ENCODE data around the gene FSHR.

Gene FSHR, protein sequence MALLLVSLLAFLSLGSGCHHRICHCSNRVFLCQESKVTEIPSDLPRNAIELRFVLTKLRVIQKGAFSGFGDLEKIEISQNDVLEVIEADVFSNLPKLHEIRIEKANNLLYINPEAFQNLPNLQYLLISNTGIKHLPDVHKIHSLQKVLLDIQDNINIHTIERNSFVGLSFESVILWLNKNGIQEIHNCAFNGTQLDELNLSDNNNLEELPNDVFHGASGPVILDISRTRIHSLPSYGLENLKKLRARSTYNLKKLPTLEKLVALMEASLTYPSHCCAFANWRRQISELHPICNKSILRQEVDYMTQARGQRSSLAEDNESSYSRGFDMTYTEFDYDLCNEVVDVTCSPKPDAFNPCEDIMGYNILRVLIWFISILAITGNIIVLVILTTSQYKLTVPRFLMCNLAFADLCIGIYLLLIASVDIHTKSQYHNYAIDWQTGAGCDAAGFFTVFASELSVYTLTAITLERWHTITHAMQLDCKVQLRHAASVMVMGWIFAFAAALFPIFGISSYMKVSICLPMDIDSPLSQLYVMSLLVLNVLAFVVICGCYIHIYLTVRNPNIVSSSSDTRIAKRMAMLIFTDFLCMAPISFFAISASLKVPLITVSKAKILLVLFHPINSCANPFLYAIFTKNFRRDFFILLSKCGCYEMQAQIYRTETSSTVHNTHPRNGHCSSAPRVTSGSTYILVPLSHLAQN

DNA sequence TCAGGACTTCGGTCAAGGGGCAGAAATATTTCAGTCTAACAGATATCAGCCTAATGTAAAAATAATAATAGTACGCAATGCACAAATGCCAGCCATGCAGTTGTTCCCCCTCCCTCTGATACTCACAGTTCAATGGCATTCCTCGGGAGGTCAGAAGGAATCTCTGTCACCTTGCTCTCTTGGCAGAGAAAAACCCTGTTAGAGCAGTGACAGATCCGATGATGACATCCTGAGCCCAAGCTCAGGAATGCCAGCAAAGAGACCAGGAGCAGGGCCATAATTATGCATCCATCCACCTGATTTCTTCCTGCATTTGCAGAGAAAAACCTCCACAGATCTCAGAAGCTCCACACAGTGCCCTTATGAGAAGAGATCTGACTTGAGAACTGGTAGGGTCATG lies at the start of gene FSHR:
Gene FSHR, minus strand, starts transcription at position 376 of the 400 bp plus-strand sequence. Its CDS starts 98 bp downstream, at position 278.
- DNase-seq (ENCODE audit: low read depth, low spot score), result no peak

DNA sequence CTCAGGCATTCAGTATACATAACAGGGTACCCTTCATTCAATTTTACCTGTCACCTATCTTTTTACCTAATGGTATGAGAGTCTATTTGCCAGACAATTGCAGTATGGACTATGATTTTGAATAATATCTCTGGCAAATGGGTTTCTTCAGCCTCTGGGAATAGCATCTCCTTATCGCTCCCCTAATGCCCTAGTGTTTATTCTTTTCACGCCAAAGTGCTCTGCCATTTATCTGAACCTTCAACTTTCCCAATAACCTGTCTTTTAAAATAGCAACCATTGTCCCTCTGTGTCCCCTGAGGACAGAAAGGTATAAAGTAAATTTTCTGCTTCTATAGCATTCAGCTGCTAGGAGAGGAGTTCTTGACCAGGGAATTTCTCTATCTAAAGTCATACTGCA lies 45.0 kb upstream of the FSHR start:
- no peak for DNase-seq (ENCODE audit: low read depth, low spot score)

DNA sequence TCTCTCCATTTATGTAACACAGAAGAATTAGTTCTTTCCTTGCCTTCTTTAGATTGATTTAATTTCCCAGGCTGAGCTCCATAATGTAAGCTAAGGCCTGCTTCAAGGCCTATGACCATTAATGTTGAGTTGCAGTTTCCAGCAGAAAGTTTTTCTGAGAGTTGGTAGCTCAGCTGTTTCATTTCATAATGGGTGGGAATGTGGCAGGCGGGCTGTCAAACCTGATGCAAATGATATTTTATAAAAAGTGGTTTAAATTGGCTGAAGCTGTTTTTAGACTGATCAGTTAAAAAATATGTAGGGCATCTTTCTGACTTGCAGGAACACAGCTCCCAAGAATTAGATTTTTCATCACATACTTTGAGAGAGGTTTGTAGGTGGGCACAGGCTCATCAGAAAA lies 40.4 kb upstream of the FSHR start:
- DNase-seq (ENCODE audit: low read depth, low spot score), result no peak

DNA sequence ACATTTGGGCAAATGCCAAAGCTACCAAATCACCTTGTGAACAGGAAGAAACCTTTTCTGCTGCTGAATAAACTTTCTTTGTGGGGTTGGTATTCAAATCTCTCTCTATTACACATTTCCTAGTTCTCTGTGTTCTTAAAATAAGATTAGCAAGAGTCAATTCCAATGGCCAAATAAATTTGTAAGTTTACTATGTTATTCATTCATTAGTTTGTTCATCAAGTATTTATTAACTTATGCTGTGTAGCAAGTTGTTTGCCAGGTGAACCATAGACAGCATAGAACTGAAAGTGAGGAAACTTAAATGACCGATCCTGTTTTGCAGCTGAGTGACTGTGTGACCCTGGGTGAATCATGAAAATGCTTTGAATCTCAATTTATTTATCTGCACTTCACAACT lies 37.7 kb upstream of the FSHR start:
- no peak for DNase-seq (ENCODE audit: low read depth, low spot score)

DNA sequence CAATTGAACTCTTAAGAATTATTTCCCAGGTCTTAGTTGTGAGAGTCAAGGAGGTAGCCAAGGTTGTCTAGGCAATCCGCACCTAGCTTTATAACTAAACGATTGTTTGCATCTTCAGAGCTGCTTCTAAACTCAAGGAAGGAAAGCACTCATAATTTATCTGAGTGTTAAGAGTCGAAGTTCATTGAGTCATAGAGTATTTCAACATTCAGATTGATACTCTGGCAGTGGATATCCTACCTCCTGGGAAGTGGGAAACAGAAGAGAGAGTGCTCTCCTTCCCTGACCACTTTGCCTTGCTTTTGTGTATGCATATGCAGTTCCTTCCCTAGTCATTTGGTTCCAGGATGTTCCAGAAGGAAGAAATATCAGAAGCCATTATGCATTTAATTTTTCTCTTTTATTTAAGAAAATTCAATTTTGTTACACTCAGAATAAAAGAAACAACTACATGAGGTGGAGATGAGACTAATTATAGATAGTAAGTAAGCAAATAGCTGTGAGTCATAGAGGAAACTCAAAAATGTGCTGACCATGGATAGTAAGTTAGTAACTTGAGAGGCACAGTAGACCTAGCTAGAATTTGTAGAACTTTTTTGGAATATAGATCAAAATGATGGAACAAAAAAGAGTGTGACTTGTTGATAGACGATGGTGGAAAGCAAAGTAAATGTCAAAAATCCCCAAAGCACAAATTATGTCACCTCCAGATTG lies 35.4 kb upstream of the FSHR start:
- DNase-seq (ENCODE audit: low read depth, low spot score), result no peak

DNA sequence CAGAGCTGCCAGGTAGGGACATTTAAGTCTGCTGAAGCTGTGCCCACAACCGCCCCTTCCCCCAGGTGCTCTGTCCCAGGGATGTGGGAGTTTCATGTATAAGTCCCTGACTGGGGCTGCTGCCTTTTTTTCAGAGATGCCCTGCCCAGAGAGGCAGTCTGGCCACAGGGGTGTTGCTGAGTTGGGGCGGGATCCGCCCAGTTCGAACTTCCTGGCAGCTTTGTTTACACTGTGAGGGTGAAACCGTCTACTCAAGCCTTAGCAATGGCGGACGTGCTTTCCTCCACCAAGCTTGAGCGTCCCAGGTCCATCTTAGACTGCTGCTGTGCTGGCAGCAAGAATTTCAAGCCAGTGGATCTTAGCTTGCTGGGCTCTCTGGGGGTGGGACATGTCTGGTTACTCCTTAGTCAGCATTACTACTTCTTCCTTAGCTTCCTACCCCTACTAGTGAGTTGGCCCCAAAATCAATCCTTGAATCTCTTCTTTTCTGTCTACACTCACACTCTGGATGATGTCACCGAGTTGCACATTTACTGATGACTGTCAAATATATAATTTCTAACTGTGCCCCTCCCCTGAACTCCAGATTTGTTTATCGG lies 31.8 kb upstream of the FSHR start:
- DNase-seq (ENCODE audit: low read depth, low spot score), result no peak

DNA sequence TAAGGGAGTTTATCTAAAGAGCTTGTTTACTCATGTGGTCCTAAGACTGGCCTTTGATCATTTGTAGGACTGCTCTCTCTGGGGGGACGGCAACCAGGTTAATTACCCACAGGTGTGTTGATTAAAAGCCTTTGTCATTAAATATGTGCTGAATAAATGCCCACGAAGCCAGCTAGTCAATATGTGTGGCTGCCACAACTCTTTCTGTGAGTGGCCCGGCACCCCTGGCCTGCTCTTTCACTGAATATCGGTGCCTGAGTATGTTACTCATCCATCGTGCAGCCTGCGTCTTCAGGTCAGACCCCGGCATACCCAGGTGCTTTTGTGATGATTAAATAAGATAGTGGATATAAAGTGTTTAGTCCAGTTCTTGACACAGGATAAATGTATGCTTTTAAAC lies 24.3 kb upstream of the FSHR start:
- DNase-seq (ENCODE audit: low read depth, low spot score), result no peak

DNA sequence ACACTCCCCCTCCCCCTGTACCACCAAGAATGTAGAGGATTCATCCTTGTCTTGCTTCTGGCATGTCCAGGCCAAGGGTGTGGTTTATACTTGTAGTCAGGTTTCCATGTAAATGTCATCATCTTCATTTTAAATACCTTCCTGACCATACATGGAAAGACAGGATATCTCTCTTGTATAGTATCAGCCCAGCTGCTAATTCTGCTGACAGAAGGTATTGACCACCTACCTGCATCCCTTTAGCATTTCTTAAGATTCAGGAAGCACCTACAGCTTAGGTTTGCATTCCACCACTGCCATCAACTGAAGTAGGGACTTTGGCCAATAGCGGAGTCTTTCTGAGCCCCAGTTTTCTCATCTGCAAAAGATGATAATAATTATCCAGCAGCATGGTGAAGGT lies 22.9 kb upstream of the FSHR start:
- no peak for DNase-seq (ENCODE audit: low read depth, low spot score)

DNA sequence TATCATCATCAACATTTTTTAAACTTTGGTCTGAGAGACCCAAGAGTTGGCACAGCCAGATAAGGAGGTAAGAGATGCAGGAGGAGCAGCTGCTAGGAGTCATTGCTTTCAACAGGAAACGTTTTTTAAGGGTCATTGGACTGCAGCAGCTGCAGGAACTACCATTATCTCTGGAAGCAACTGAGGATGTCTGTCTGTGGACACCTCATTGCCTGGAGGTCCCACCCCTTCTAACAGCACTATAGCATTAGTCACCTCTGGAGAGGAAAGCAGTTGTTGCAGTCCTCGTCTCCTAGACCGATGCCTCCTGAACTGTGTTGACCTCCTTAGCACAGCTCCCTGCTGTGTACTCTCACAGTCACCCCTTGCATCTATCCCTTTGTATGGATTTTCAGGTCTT lies 21.5 kb upstream of the FSHR start:
- DNase-seq (ENCODE audit: low read depth, low spot score), result no peak

DNA sequence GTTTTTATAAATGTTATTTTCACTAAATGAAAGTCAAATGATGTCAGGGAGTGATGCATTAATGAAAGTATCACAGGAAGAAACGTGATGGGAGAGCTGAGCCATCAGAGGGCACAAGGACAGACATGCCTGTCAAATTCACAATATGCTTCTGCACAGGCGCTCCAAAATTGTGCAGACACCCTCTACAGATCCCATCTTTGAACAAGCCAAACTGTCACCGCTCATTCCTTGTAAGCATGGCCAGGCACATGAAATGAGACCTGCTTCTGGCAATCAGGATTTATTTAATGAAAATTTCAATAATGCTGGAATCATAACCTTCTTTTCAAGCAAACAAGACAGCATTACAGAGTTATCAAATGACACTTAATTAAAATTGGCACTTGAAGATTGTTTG lies 20.4 kb upstream of the FSHR start:
- DNase-seq (ENCODE audit: low read depth, low spot score), result no peak

DNA sequence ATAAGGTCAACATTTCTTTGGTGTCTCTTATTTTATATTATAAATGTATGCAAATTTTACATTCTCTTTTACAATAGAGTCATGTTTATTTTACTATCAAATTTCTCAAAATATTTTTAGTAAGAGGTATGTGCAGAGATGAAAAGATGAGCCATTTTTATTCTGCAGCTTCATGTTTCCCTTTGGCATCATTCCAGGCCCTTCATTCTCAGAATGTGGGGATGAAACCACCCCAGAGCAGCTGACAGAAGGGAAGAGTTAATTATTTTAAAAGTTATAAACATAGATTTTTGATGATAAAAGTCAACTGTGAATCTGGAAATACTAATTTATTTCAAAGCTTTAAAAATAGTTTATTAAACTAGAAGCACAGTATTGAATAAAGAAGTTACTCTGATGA lies 12.8 kb upstream of the FSHR start:
- no peak for DNase-seq (ENCODE audit: low read depth, low spot score)

DNA sequence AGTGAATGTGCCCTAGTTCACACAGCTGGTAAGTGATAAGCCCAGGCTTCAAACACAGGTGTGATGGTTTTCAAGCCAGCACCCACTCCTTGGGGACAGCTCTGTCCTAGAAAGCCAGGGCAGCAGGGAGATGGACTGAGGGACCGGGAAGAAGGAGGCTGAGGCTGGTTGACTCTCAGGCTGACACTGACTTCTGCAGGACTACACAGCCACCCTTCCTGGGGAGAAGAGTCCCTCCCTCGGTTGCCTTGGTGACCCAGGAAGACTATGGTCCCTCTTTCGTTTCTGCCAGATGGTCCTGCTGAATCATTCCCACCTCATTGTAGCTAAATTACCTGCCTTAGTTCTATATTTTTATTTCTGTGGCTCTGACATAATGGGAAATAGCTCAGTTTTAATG lies 11.3 kb upstream of the FSHR start:
- no peak for DNase-seq (ENCODE audit: low read depth, low spot score)

DNA sequence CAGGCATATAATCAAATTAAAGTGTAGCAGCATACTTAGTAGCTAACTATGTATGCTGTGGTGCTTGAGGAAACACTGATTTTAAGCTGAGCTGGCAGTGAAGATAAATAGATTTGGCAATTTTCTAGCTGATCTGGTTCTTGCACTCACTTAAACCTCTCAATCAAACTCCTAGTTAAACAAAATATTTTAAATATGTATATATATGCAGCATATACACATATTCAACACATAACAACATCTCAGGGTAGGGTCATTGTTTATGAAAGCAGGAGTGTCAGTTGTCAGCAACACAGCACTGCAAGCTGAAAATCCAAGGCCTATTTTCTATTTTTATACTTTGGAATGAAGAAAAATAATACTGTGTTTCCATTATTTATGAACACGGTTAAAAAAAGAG lies 10.4 kb upstream of the FSHR start:
- DNase-seq (ENCODE audit: low read depth, low spot score), result no peak

DNA sequence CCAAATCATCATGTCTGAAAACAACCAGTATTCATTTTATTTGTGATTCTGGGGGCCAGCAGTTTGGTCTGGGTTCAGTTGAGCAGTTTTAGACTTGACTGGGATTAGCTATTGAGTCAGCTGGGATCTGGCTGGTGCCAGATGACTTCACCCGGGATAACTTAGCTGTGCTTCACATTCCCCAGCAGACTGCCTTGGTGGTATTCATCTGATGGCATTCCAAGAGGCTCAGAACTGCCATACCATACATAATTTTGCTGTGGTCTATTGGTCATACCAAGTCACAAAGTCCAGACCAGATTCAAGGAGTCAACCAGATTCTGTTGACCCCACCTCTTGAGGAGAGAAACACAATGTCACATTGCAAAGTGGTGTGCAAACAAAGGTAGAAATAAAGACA lies 7.8 kb upstream of the FSHR start:
- DNase-seq (ENCODE audit: low read depth, low spot score), result no peak

DNA sequence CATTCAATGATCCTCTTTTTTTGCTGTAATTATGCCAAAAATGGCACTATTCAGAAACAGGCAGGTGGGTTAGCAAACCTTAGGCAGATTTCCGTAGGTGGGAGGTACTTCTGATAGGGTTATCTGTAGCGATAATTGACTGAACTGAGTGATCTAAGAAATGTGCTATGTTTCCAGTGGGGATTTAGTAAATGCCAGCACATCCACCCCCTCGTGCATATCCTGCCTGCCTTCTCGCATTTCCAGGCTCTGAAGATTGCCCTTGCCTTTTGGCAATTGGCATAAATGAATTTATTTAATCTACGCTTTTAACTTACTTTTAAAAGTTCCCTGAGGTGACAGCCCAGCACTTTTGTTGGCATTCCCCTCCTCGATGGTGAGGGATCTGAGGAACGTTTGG lies 576 bp upstream of the FSHR start:
- no peak for DNase-seq (ENCODE audit: low read depth, low spot score)

DNA sequence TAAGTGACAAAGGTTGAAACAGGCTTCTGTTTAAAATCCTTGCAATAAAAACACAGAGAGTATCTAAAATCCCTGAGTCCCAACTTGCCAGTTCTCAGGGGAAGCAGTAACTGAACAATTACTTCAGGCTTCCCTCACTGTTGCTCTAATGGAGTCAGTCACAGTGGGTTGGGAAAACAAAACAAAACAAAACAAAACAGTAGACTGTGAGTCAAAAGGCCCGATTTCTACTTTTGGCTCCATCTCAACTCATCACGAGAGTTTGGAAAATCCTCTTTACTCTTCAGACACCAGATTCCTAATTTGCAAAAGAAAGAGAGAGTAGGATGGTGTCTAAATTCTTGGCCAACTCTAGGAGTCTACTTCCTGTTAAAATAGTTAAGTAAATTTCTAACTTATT lies 1.1 kb downstream of the FSHR start:
- no peak for DNase-seq (ENCODE audit: low read depth, low spot score)

DNA sequence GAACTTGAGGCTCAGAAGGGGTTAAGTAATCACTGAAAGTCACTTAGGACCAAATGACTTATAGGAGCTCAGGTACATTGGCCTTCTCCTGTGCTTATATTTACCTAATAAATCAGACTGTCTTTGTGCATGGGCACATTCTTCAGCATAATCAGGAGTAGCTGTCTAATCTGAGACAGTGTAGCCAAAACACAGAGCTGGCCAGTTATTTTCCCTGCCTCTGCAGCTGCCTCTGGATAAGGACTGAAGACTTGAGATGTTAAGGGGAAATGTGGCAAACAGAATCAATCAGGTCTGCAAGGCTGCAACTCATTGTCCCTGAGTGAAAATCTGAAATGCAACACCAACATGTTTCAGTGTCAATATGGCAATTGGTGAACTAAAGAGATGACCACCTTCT lies 1.5 kb downstream of the FSHR start:
- no peak for DNase-seq (ENCODE audit: low read depth, low spot score)

DNA sequence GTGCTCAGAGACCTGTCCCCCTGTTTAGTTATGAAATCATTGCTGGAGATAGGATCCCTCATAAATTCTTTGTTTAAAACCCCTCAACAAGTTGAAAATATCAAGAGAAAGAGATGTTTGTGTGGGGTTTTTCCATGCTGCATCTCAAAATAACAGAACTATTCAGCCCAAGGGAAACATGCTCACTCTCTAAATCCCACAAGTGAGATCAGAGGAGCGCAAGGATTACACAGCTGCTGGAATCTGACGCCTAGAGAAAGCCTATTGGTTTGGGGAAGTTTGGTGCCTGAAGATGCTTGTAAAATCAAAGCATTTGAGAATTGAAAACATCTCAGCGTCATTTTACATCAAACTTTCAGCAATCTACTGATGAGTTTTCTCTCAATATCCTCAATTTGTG lies 7.9 kb downstream of the FSHR start:
- DNase-seq (ENCODE audit: low read depth, low spot score), result no peak

DNA sequence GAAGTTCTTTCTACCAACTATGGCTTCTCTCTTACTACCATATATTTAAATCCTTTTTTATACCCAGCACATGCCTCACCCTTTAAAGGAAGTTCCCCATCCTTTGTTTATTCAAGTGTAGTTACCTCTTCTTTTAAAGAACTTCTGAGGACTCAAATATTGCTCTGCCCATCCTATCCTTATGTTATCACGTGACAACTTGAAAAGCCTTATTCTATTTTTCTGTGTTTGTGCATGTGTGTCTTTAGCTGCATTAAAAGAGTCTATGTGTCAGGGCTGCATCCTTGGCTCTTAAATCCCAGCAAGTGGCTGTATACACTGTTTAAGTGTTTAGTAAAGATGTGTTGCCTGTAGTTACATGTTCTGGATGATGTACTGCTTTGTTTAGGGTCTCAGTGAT lies 22.5 kb downstream of the FSHR start:
- no peak for DNase-seq (ENCODE audit: low read depth, low spot score)

DNA sequence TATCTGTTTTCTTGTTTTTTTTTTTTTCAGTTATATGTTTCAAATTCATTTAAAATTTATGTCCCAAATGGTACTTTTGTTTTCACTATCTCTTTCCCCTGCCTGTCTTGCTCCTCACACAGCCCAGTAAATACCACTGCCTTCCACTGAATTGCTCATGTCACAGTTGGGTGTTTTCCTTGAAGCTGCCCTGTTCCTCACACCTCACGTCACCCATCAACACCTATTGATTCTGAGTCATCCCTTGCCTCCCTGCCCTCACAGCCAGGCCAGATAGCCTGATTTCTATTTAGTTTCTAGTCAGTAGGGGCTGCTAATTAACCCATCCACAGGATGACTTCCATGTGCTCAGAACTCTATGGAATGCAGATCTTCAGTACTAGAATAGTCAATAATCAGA lies 25.3 kb downstream of the FSHR start:
- no peak for DNase-seq (ENCODE audit: low read depth, low spot score)

DNA sequence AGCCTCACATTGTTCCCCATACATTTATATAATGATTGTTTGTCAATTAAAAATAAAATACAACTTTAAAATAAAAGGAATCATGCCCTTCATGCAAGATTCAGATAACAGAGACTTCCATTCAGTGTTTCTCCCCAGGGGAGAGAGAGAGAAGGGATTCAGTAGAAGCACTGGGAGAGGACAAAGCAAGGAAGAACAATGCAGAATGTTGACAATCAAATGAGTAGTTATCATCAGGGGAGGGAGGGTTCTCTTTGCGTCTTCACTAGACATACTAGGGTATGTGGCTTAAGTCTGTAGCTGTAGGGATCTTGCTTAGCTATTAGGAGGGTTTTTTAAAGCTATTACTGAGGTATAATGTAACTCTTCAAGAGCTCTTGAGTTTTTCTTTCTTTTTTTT lies 30.7 kb downstream of the FSHR start:
- no peak for DNase-seq (ENCODE audit: low read depth, low spot score)

DNA sequence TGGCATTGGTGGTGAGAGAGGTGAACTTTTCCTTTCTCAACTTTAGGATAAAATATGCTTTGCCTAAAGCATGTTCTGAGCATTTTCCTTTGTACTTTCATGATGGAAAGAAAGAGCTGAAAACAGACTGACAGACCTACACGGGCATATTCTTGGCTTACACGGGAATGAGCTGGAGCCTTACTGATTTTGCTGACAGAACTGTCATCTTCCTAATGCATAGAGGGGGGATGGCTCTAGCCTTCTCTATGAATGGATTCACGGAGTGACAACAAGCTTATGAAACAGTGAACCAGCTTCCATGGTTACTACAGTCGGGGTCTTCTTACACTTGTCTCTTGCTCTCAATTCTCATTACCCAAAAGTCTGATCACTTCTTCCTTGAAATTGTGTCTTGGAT lies 32.2 kb downstream of the FSHR start:
- no peak for DNase-seq (ENCODE audit: low read depth, low spot score)
